PC-9 (cell line): ENCODE data around the gene AP3B1. TPM values are rescaled to one million over a fixed set of nuclear protein-coding genes. Genes with fewer than 3 reads are reported as not detected.

Source experiments
- BruUV-seq: library from RNA; stranded (reverse); fragments of 400-500 nt; replicated peaks from 2 replicates; lab custom pipeline; 2021; lab: Mats Ljungman, UMichigan
- CTCF ChIA-PET: fragments of 300-600 bp; sonication (Branson Sonifier 250); formaldehyde crosslinking; loops from one replicate; lab custom pipeline; 2022; ENCODE audit warnings: antibody characterized with exemption; lab: Charles Lee
- POLR2A ChIA-PET: fragments of 300-600 bp; sonication (Branson Sonifier 250); formaldehyde crosslinking; loops from one replicate; lab custom pipeline; 2022; ENCODE audit warnings: antibody characterized with exemption; ENCODE audit not compliant: unreplicated experiment; lab: Charles Lee
- DNase-seq, 2 experiments: peaks; one replicate each; pipeline versions ENCODE4 v3.0.0 to v3.0.0-alpha.2; 2015 to 2022; ENCODE audit warnings: mixed read lengths in 1 of 2
- H2AFZ ChIP-seq: fragments of 200-600 bp; sonication (generic); 2 replicates; pipeline ENCODE4 v1.8.1; 2017; ENCODE audit warnings: antibody characterized with exemption
- H3F3A ChIP-seq: fragments of 200-600 bp; sonication (generic); 2 replicates; pipeline ENCODE4 v1.8.1; 2017; ENCODE audit warnings: antibody characterized with exemption, mild to moderate bottlenecking, low read depth; ENCODE audit not compliant: insufficient read depth
- H3K27ac ChIP-seq: fragments of 200-600 bp; sonication (generic); 2 replicates; pipeline ENCODE4 v1.6.1; 2016; ENCODE audit warnings: mixed run types
- H3K27me3 ChIP-seq: fragments of 200-600 bp; sonication (generic); 2 replicates; pipeline ENCODE4 v1.6.1; 2016; ENCODE audit warnings: low read depth, mixed run types; ENCODE audit not compliant: insufficient read depth
- H3K36me3 ChIP-seq: fragments of 200-600 bp; sonication (generic); 2 replicates; pipeline ENCODE4 v1.6.1; 2016; ENCODE audit warnings: low read depth, mixed run types
- H3K4me1 ChIP-seq: fragments of 200-600 bp; sonication (generic); replicated peaks from 2 replicates; pipeline ENCODE4 v1.6.1; 2016; ENCODE audit warnings: mixed run types; ENCODE audit not compliant: insufficient read depth
- H3K4me2 ChIP-seq: fragments of 200-600 bp; sonication (generic); 2 replicates; pipeline ENCODE4 v1.6.1; 2017; ENCODE audit warnings: mixed run types
- H3K4me3 ChIP-seq: fragments of 200-600 bp; sonication (generic); 2 replicates; pipeline ENCODE4 v1.6.1; 2016; ENCODE audit warnings: mixed run types
- H3K79me2 ChIP-seq: fragments of 200-600 bp; sonication (generic); 2 replicates; pipeline ENCODE4 v1.6.1; 2017; ENCODE audit warnings: low read depth, mixed run types
- H3K9me2 ChIP-seq: fragments of 200-600 bp; sonication (generic); 2 replicates; pipeline ENCODE4 v1.8.1; 2017; ENCODE audit warnings: mild to moderate bottlenecking; ENCODE audit not compliant: insufficient read depth
- H3K9me3 ChIP-seq: fragments of 200-600 bp; sonication (generic); 2 replicates; pipeline ENCODE4 v1.8.1; 2016; ENCODE audit warnings: low read depth; ENCODE audit not compliant: insufficient read depth
- H4K20me1 ChIP-seq: fragments of 200-600 bp; sonication (generic); 2 replicates; pipeline ENCODE4 v1.8.1; 2017; ENCODE audit not compliant: insufficient read depth
- EZH2 ChIP-seq: fragments of 200-600 bp; sonication (generic); IDR thresholded peaks from 2 replicates; pipeline ENCODE4 v1.8.0; 2017; ENCODE audit warnings: antibody characterized with exemption, low read depth
- intact Hi-C: fragments of 100-400 bp; cut with micrococcal nuclease; formaldehyde crosslinking; loops from one replicate; pipeline ENCODE4 v1.10.0; 2022; ENCODE audit not compliant: unreplicated experiment
- total RNA-seq: library from RNA; stranded (reverse); gene quantifications from 2 replicates; pipeline ENCODE4 v1.2.3, GENCODE V29; 2021
- TF ChIP-seq, protein P1 (sequence below): fragments of 200-600 bp; sonication (generic); conservative IDR thresholded peaks from 2 replicates; pipeline ENCODE4 v1.6.1; 2017; ENCODE audit warnings: mixed run types, antibody characterized with exemption, mild to moderate bottlenecking, moderate library complexity

AP3B1 gene
- total RNA-seq, 1 experiment from 2014 or later, result 44.0 TPM

GRCh38 chr5:78327761-78328510 is 33.4 kb upstream of the AP3B1 start:
- H3K36me3 ChIP-seq, result no peaks in the 10 kb centered on the region
- no peak overlapping the region for H3K4me2 ChIP-seq
- no peak overlapping the region for H3K4me3 ChIP-seq
- peaks cover 22% of the 10 kb centered on the region for H3K4me1 ChIP-seq
- BruUV-seq, result no TSS peak
- intact Hi-C loops, result loop anchor here (5.0 kb wide), 1 partner anchor 259 kb away; no protein-coding TSS in a partner anchor
- no peak for TF ChIP-seq EZH2
- peak overlapping the region; percentile 70 for H2AFZ ChIP-seq
- CTCF ChIA-PET, result no interaction called here
- no peaks in the 10 kb centered on the region for H4K20me1 ChIP-seq
- no peaks in the 10 kb centered on the region for H3K27me3 ChIP-seq
- peak overlapping the region; percentile 45 for H3K27ac ChIP-seq
- no peaks in the 10 kb centered on the region for H3K9me2 ChIP-seq
- H3K9me3 ChIP-seq, result no peaks in the 10 kb centered on the region
- DNase-seq, result peak; percentile 9 to 38
- H3F3A ChIP-seq, result peaks cover 12% of the 10 kb centered on the region; the same call in 1 of the 2 replicates
- no peaks in the 10 kb centered on the region for H3K79me2 ChIP-seq
- POLR2A ChIA-PET, result no interaction called here

- BruUV-seq, result no TSS peak
- no peaks in the 10 kb centered on the region for H4K20me1 ChIP-seq
- no peaks in the 10 kb centered on the region for H3K9me2 ChIP-seq
- TF ChIP-seq EZH2, result no peak
- TF ChIP-seq, protein P1, sequence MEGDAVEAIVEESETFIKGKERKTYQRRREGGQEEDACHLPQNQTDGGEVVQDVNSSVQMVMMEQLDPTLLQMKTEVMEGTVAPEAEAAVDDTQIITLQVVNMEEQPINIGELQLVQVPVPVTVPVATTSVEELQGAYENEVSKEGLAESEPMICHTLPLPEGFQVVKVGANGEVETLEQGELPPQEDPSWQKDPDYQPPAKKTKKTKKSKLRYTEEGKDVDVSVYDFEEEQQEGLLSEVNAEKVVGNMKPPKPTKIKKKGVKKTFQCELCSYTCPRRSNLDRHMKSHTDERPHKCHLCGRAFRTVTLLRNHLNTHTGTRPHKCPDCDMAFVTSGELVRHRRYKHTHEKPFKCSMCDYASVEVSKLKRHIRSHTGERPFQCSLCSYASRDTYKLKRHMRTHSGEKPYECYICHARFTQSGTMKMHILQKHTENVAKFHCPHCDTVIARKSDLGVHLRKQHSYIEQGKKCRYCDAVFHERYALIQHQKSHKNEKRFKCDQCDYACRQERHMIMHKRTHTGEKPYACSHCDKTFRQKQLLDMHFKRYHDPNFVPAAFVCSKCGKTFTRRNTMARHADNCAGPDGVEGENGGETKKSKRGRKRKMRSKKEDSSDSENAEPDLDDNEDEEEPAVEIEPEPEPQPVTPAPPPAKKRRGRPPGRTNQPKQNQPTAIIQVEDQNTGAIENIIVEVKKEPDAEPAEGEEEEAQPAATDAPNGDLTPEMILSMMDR, result no peak
- H3K27me3 ChIP-seq, result no peaks in the 10 kb centered on the region
- DNase-seq, result no peak
- no peak overlapping the region for H3K4me2 ChIP-seq
- POLR2A ChIA-PET, result no interaction called here
- H3K36me3 ChIP-seq, result no peaks in the 10 kb centered on the region
- peaks cover 12% of the 10 kb centered on the region; the same call in 1 of the 2 replicates for H3F3A ChIP-seq
- H2AFZ ChIP-seq, result no peak overlapping the region
- no peak overlapping the region for H3K4me3 ChIP-seq
- no peaks in the 10 kb centered on the region for H3K79me2 ChIP-seq
- H3K4me1 ChIP-seq, result peaks cover 22% of the 10 kb centered on the region
- intact Hi-C loops, result loop anchor here (5.0 kb wide), 1 partner anchor 260 kb away; no protein-coding TSS in a partner anchor
- H3K9me3 ChIP-seq, result no peaks in the 10 kb centered on the region
- CTCF ChIA-PET, result no interaction called here
- H3K27ac ChIP-seq, result peak overlapping the region; percentile 45; the same call in 1 of the 2 replicates
Observed at GRCh38 chr5:78326930-78327329, 32.4 kb upstream of the AP3B1 start.

- no peak for TF ChIP-seq EZH2
- TF ChIP-seq, protein P1, result no peak
- Histone ChIP-seq H3K36me3 (no peaks in the 10 kb centered on the region), H3K4me2 (no peak overlapping the region), H2AFZ (no peak overlapping the region), H3K9me2 (no peaks in the 10 kb centered on the region), H3K4me3 (no peak overlapping the region), H3K27me3 (no peaks in the 10 kb centered on the region), H3K79me2 (no peaks in the 10 kb centered on the region), H3K9me3 (no peaks in the 10 kb centered on the region), H4K20me1 (no peaks in the 10 kb centered on the region), H3K4me1 (peaks cover 12% of the 10 kb centered on the region), H3F3A (peaks cover 12% of the 10 kb centered on the region; the same call in 1 of the 2 replicates), H3K27ac (no peak overlapping the region)
- CTCF ChIA-PET, result no interaction called here
- intact Hi-C loops, result no loop called here
- no peak for DNase-seq
- BruUV-seq, result no TSS peak
- POLR2A ChIA-PET, result no interaction called here
Observed at GRCh38 chr5:78323241-78323640, 28.7 kb upstream of the AP3B1 start.
